Uterus (tissue), 4 donors: ENCODE measurements around the gene MINDY3. TPM values are rescaled to one million over a fixed set of nuclear protein-coding genes. Genes with fewer than 3 reads are reported as not detected.
"Not testable (repeated sequence)": the region's sequence is repeated elsewhere in the genome, so short reads cannot be mapped to it uniquely, and the experiment has no call there.

Experiments
- DNase-seq, 2 donors: peaks; one replicate each; pipeline ENCODE4 v3.0.0-alpha.2; 2019 to 2020
- H3K27ac ChIP-seq, 2 donors: fragments of 200-600 bp; sonication (generic); 1 replicate in 1 of 2; 2 replicates in 1 of 2; pipeline ENCODE4 v1.5.1; 2016 to 2018
- H3K27me3 ChIP-seq, 2 donors: fragments of 200-600 bp; sonication (generic); one replicate each; pipeline ENCODE4 v1.5.1; 2018 to 2019; ENCODE audit warnings: control low read depth in 1 of 2
- H3K36me3 ChIP-seq, 2 donors: fragments of 200-600 bp; sonication (generic); one replicate each; pipeline ENCODE4 v1.5.1; 2019; ENCODE audit warnings: control low read depth in 1 of 2
- H3K4me1 ChIP-seq, 2 donors: fragments of 200-600 bp; sonication (generic); one replicate each; pipeline ENCODE4 v1.5.1; 2018 to 2019; ENCODE audit warnings: control low read depth in 1 of 2
- H3K4me3 ChIP-seq, 2 donors: fragments of 200-600 bp; sonication (generic); 1 replicate in 1 of 2; 2 replicates in 1 of 2; pipeline ENCODE4 v1.5.1; 2018 to 2019; ENCODE audit warnings: mild to moderate bottlenecking in 1 of 2
- H3K9me3 ChIP-seq, 2 donors: fragments of 200-600 bp; sonication (generic); one replicate each; pipeline ENCODE4 v1.5.1; 2019; ENCODE audit warnings: control low read depth in 1 of 2
- CTCF ChIP-seq, 4 experiments: fragments of 200-600 bp in 2 of 4; fragments of 450-650 bp in 2 of 4; sonication (generic) in 2 of 4; IDR thresholded peaks; one replicate each; pipeline ENCODE4 v1.5.1; 2016 to 2019; ENCODE audit warnings: antibody characterized with exemption in 4 of 4, mild to moderate bottlenecking in 2 of 4, moderate library complexity in 1 of 4
- POLR2A ChIP-seq, 2 donors: fragments of 450-650 bp; IDR thresholded peaks; one replicate each; pipeline ENCODE4 v1.6.1; 2016; ENCODE audit warnings: antibody characterized with exemption in 2 of 2, mild to moderate bottlenecking in 1 of 2, moderate library complexity in 1 of 2
- intact Hi-C: fragments of 100-400 bp; cut with DNase I; formaldehyde crosslinking; loops from one replicate; pipeline ENCODE4 v1.15.1; 2023; ENCODE audit warnings: low total_unique reads
- total RNA-seq, 4 donors: library from RNA; depleted of rRNA in 3 of 4; stranded (reverse); fragments of >200 nt in 3 of 4; gene quantifications; one replicate each; pipeline versions ENCODE4 v1.1.0 to v1.2.4, GENCODE V29; 2014 to 2023
- donor health status: DM: yes; HTN: yes; CAD: no.

Gene MINDY3
- total RNA-seq, 4 donors from 2014 or later: 20.9 to 63.5 (median 51.7) TPM

- H3K4me3 ChIP-seq: no peak overlapping the region
- H3K4me1 ChIP-seq: no peaks in the 10 kb centered on the region
- no peak for DNase-seq
- no peak overlapping the region for H3K27ac ChIP-seq
- intact Hi-C loops: no loop called here
- H3K36me3 ChIP-seq: no peaks in the 10 kb centered on the region
- no peaks in the 10 kb centered on the region for H3K27me3 ChIP-seq
- no peak for TF ChIP-seq CTCF (IDR thresholded peaks at IDR 0.05)
- no peak for TF ChIP-seq POLR2A (IDR thresholded peaks at IDR 0.05)
- no peaks in the 10 kb centered on the region for H3K9me3 ChIP-seq
Observed at GRCh38 chr10:15884447-15884846, 24.1 kb upstream of the MINDY3 start.

- H3K4me3 ChIP-seq: no peak overlapping the region
- H3K27ac ChIP-seq: no peak overlapping the region
- TF ChIP-seq POLR2A (IDR thresholded peaks at IDR 0.05) (no peak), CTCF (IDR thresholded peaks at IDR 0.05) (no peak)
- H3K9me3 ChIP-seq: no peaks in the 10 kb centered on the region
- intact Hi-C loops: no loop called here
- no peaks in the 10 kb centered on the region for H3K4me1 ChIP-seq
- no peaks in the 10 kb centered on the region for H3K27me3 ChIP-seq
- no peaks in the 10 kb centered on the region for H3K36me3 ChIP-seq
- no peak for DNase-seq
Observed at GRCh38 chr10:15881542-15881941, 21.2 kb upstream of the MINDY3 start.

GRCh38 chr10:15879663-15880062, 19.4 kb upstream of the MINDY3 start:
- intact Hi-C loops: no loop called here
- H3K27me3 ChIP-seq: no peaks in the 10 kb centered on the region
- H3K36me3 ChIP-seq: no peaks in the 10 kb centered on the region
- H3K27ac ChIP-seq: no peak overlapping the region
- H3K4me1 ChIP-seq: no peaks in the 10 kb centered on the region
- no peaks in the 10 kb centered on the region for H3K9me3 ChIP-seq
- no peak for DNase-seq
- H3K4me3 ChIP-seq: no peak overlapping the region
- TF ChIP-seq POLR2A (IDR thresholded peaks at IDR 0.05): no peak
- no peak for TF ChIP-seq CTCF (IDR thresholded peaks at IDR 0.05)

- Histone ChIP-seq H3K4me1 (no peaks in the 10 kb centered on the region), H3K27ac (no peak overlapping the region), H3K36me3 (no peaks in the 10 kb centered on the region), H3K9me3 (no peaks in the 10 kb centered on the region), H3K4me3 (no peak overlapping the region), H3K27me3 (no peaks in the 10 kb centered on the region)
- intact Hi-C loops: no loop called here
- DNase-seq: no peak
- TF ChIP-seq CTCF (IDR thresholded peaks at IDR 0.05): peak; percentile 32 to 58 (median 40)
- TF ChIP-seq POLR2A (IDR thresholded peaks at IDR 0.05): no peak
Observed at GRCh38 chr10:15879058-15879457, 18.8 kb upstream of the MINDY3 start.

- H3K36me3 ChIP-seq: no peaks in the 10 kb centered on the region
- intact Hi-C loops: no loop called here
Observed at GRCh38 chr10:15877836-15878576, 17.7 kb upstream of the MINDY3 start.

GRCh38 chr10:15876274-15876673, 16.0 kb upstream of the MINDY3 start:
- H3K9me3 ChIP-seq, H3K4me3 ChIP-seq, H3K27ac ChIP-seq, H3K27me3 ChIP-seq, H3K36me3 ChIP-seq, DNase-seq, H3K4me1 ChIP-seq, intact Hi-C loops: not testable (repeated sequence)

More at GRCh38 chr10:15877836-15878576, 17.7 kb upstream of the MINDY3 start:
- no peak overlapping the region for H3K4me3 ChIP-seq
- TF ChIP-seq CTCF (IDR thresholded peaks at IDR 0.05) (no peak), POLR2A (IDR thresholded peaks at IDR 0.05) (no peak)
- H3K27ac ChIP-seq: no peak overlapping the region
- no peaks in the 10 kb centered on the region for H3K27me3 ChIP-seq
- DNase-seq: no peak
- H3K4me1 ChIP-seq: no peaks in the 10 kb centered on the region
- peaks cover 0 to 2% of the 10 kb centered on the region in 2 donors for H3K9me3 ChIP-seq

GRCh38 chr10:15872645-15873044, 12.3 kb upstream of the MINDY3 start:
- H3K4me1 ChIP-seq, H3K4me3 ChIP-seq, H3K36me3 ChIP-seq, H3K27ac ChIP-seq, intact Hi-C loops, H3K9me3 ChIP-seq, DNase-seq: not testable (repeated sequence)
- peaks cover 0 to 18% of the 10 kb centered on the region in 2 donors for H3K27me3 ChIP-seq
